ENCODE measurements around the gene ADAM10.
A peak's percentile ranks its signal among the peaks of the same experiment; 100 is the strongest.

The ADAM10 gene

DNA sequence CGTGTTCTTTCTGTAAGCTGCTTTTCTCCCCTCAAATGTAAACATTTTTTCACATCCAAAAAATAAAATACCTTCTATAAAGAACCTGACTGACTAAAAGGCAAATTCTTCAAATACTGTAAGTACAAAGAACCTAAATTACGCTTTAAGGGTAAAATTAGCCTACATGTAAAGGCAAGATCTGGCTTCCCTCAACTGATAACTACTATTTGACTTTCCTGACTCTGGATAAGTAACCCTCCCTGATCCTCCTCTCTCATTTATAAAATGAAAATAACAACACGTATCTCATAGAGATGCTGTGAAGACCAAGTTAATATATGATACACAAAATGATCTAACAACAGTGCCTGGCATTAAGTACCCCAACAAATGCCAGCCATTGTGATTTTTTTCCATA is 12.2 kb downstream of the ADAM10 start:
- no peak for DNase-seq (ENCODE audit: insufficient read length)
- no peak for FAIRE-seq
- TF ChIP-seq POLR2A (IDR thresholded peaks at IDR 0.05; ENCODE audit: low read depth, low read length) (no peak), TAF1 (IDR thresholded peaks at IDR 0.05; ENCODE audit: borderline replicate concordance, low read depth, low read length) (no peak), POLR2AphosphoS5 (IDR thresholded peaks at IDR 0.05; ENCODE audit: low read depth, low read length) (no peak)

- no peak for FAIRE-seq
- no peak for DNase-seq (ENCODE audit: insufficient read length)
- TF ChIP-seq POLR2A (IDR thresholded peaks at IDR 0.05; ENCODE audit: low read depth, low read length) (no peak), TAF1 (IDR thresholded peaks at IDR 0.05; ENCODE audit: borderline replicate concordance, low read depth, low read length) (no peak), POLR2AphosphoS5 (IDR thresholded peaks at IDR 0.05; ENCODE audit: low read depth, low read length) (no peak)
Measured at GRCh38 chr15:58736018-58736643, 13.4 kb downstream of the ADAM10 start.

DNA sequence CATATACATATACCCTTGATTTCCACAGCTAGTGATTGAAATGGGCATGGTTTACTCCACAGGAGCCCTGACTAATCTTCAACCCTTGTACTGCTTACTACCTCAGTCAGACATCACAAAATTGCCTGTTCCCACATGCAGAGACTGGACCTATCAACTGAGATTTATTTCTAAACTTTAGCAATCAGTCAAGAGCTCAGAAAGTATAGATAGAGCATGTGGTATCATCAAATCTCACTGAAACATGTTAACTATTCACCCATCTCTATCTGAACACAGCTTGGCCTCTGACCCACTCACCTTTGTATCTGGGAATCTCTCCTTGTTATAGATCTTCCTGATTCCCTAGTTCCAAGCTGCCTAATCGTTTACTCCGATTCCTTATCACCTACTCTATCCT is 14.6 kb downstream of the ADAM10 start:
- FAIRE-seq (no peak), DNase-seq (ENCODE audit: insufficient read length) (no peak)
- TF ChIP-seq TAF1 (IDR thresholded peaks at IDR 0.05; ENCODE audit: borderline replicate concordance, low read depth, low read length), result no peak

DNA sequence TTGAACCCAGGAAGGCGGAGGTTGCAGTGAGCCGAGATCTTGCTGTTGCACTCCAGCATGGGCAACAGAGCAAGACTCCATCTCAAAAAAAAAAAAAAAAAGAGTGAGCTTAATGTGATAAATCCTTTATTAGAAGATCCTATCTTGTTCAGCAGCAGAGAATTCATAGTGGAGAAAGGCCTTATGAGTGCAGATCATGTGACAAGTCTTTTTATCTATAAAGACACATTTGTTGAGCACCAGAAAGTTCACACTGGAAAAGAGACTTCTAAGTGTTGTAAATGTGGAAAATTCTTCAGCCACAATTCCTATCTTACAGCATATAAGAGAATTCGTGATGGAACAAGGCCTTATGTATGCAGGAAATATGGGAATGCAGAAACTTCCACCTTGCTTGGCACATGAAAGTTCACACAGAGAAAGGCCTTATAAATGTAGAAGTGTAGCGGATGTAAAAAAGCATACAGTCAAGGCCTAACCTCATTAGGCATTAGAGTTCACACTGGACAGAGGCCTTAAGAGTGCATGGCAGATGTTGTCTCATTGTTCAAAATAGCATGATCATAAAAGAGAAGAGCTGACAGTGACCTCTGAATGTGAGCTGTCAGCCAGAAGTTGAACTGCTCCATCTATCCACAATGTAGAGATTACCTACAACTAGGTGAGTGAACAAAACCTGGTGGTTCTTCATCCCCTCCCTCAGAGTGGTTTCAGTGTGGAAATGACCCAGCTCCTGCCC is 16.7 kb downstream of the ADAM10 start:
- no peak for DNase-seq (ENCODE audit: insufficient read length)
- TF ChIP-seq POLR2AphosphoS5 (IDR thresholded peaks at IDR 0.05; ENCODE audit: low read depth, low read length) (no peak), TAF1 (IDR thresholded peaks at IDR 0.05; ENCODE audit: borderline replicate concordance, low read depth, low read length) (no peak)
- FAIRE-seq, result no peak

DNA sequence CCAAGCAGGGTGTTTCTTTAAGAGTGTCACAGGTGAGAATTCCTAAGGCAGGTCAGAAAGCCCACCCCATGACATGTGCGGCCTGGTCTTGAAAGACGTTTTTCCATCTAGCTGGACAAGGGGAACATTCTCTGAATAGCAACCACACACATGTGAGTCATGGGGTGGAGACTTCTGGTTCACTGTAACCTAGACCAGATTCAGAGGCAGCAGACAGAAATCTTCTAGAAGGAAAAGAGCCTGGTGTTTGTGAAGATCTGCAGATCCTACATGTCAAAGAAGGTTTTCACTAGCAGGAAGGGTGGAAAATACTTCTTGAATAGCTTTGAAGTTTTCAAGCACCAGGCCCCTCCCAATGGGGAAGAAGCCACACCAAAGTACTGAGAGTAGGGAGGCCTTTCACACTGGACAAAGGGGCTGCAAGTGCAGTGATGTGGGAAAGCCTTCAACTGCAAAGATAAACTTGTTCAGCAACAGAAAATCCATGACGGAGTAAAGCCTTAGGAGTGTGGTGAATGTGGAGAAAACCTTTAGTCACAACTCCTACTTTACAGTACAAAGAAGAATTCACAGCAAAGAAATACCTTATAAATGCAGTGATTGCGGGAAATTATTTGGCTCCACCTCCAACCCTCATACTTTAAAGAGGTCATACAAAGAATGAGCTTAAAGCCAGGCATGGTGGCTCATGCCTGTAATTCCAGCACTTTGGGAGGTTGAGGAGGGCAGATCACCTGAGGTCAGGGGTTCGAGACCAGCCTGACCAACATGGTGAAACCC is 17.6 kb downstream of the ADAM10 start:
- TF ChIP-seq POLR2A (IDR thresholded peaks at IDR 0.05; ENCODE audit: low read depth, low read length) (no peak), POLR2AphosphoS5 (IDR thresholded peaks at IDR 0.05; ENCODE audit: low read depth, low read length) (no peak), TAF1 (IDR thresholded peaks at IDR 0.05; ENCODE audit: borderline replicate concordance, low read depth, low read length) (no peak)
- no peak for FAIRE-seq
- DNase-seq (ENCODE audit: insufficient read length), result no peak

GRCh38 chr15:58726867-58727266 is 22.6 kb downstream of the ADAM10 start:
- no peak for DNase-seq (ENCODE audit: insufficient read length)
- no peak for FAIRE-seq
- TF ChIP-seq POLR2AphosphoS5 (IDR thresholded peaks at IDR 0.05; ENCODE audit: low read depth, low read length) (no peak), POLR2A (IDR thresholded peaks at IDR 0.05; ENCODE audit: low read depth, low read length) (no peak)

- peak; percentile 32 for DNase-seq (ENCODE audit: insufficient read length)
- peak; percentile 80 for FAIRE-seq
Measured at GRCh38 chr15:58724466-58724865, 25.0 kb downstream of the ADAM10 start.

DNA sequence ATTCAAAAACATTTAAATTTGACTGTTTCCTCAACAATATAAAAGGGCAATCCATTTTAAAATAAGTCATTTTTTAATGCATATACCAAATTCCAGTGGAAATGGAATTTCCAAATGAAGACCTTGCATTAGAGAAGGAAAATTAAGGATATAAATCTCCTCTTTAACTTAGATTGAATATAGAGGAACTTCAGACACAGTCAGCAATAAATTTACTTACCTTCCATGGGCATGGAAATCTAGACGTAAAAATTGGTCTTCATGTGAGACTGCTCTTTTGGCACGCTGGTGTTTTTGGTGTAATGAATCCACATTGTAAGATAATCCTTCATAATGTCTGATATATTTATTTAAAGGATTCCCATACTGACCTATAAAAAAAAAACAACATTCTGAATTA is 32.1 kb downstream of the ADAM10 start:
- TF ChIP-seq POLR2A (IDR thresholded peaks at IDR 0.05; ENCODE audit: low read depth, low read length) (no peak), TAF1 (IDR thresholded peaks at IDR 0.05; ENCODE audit: borderline replicate concordance, low read depth, low read length) (no peak), POLR2AphosphoS5 (IDR thresholded peaks at IDR 0.05; ENCODE audit: low read depth, low read length) (no peak)
- DNase-seq (ENCODE audit: insufficient read length) (no peak), FAIRE-seq (no peak)

More at GRCh38 chr15:58724466-58724865, 25.0 kb downstream of the ADAM10 start:
- TF ChIP-seq TAF1 (IDR thresholded peaks at IDR 0.05; ENCODE audit: borderline replicate concordance, low read depth, low read length) (no peak), POLR2AphosphoS5 (IDR thresholded peaks at IDR 0.05; ENCODE audit: low read depth, low read length) (no peak), POLR2A (IDR thresholded peaks at IDR 0.05; ENCODE audit: low read depth, low read length) (no peak)

- DNase-seq (ENCODE audit: insufficient read length) (no peak), FAIRE-seq (no peak)
- TF ChIP-seq POLR2A (IDR thresholded peaks at IDR 0.05; ENCODE audit: low read depth, low read length) (no peak), POLR2AphosphoS5 (IDR thresholded peaks at IDR 0.05; ENCODE audit: low read depth, low read length) (no peak)
Measured at GRCh38 chr15:58716027-58716426, 33.5 kb downstream of the ADAM10 start.

DNA sequence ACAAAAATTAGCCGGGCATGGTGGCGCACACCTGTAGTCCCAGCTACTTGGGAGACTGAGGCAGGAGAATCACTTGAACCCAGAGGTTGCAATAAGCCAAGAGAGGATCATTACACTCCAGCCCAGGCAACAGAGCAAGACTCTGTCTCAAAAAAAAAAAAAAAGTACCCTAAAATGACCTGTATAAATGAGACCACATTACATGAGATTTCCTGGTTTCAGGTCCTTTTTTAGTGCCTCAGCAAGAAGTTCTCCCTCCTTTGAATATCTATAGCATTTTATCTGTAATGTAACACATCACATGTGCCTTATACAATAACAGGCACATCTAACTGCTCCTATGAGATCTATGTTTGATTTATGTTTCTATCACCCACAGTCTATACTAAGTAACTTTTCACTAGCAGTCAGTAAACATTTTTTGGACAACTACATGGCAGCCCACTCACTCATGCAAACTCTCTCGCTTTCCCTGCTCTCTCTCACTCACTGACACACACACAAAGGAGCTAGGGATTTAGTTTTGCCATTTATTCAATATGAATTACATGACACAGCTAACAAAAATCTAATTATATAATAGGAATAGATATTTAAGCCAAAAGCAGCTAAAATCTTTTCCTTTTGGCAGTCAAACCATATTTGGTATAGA is 34.1 kb downstream of the ADAM10 start:
- DNase-seq (ENCODE audit: insufficient read length) (no peak), FAIRE-seq (no peak)
- TF ChIP-seq POLR2A (IDR thresholded peaks at IDR 0.05; ENCODE audit: low read depth, low read length) (no peak), TAF1 (IDR thresholded peaks at IDR 0.05; ENCODE audit: borderline replicate concordance, low read depth, low read length) (no peak), POLR2AphosphoS5 (IDR thresholded peaks at IDR 0.05; ENCODE audit: low read depth, low read length) (no peak)

DNA sequence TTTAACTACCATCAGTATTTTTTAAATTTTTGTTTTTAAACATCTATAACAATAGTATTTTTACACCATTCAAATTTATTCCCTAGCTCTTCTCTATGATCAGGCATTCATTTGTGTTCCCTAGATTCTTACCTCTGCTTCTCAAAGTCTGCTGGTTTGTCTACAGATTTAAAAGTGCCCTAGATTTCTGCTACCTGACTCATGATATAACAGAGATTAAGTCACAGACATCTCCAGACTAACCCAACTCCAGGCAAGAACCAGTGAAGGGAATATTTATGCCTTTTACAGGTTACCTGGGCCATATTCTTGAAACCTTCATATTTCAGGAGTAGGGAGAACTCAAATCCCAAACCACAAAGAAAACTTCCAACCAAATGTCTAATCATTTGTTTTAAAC is 38.8 kb downstream of the ADAM10 start:
- TF ChIP-seq POLR2AphosphoS5 (IDR thresholded peaks at IDR 0.05; ENCODE audit: low read depth, low read length), result no peak
- TF ChIP-seq POLR2A (IDR thresholded peaks at IDR 0.05; ENCODE audit: low read depth, low read length), result no peak
- TF ChIP-seq TAF1 (IDR thresholded peaks at IDR 0.05; ENCODE audit: borderline replicate concordance, low read depth, low read length), result no peak
- peak; percentile 46 for FAIRE-seq
- DNase-seq (ENCODE audit: insufficient read length), result no peak

Data from GM12892 (cell line).